PC-9 (cell line): Measurements from ENCODE around the gene DLG4.

Source experiments
- EZH2 ChIP-seq: fragments of 200-600 bp; sonication (generic); IDR thresholded peaks from 2 replicates; pipeline ENCODE4 v1.8.0; 2017; ENCODE audit warnings: antibody characterized with exemption, low read depth
- TF ChIP-seq, protein P1 (sequence below): fragments of 200-600 bp; sonication (generic); conservative IDR thresholded peaks from 2 replicates; pipeline ENCODE4 v1.6.1; 2017; ENCODE audit warnings: mixed run types, antibody characterized with exemption, mild to moderate bottlenecking, moderate library complexity

DNA sequence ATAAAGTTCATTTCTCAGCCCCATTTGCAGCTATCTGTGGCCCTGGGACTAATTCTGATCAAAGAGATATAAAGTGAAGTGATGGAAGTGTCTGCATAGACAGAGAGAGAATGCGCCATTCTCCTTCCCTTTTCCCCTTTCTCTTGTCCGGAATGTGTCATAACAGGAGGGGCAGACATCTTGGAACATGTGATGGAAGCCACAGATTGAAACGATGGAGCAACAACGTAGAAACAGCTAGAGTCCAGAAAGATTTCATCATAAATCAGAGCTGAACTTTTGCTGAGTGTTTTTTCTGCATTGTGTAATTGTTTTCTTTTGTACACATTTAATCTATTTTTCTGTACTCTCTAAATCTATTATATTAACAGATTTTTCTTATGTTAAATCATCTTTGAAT is 51.8 kb downstream of the DLG4 start:
- TF ChIP-seq, protein P1, sequence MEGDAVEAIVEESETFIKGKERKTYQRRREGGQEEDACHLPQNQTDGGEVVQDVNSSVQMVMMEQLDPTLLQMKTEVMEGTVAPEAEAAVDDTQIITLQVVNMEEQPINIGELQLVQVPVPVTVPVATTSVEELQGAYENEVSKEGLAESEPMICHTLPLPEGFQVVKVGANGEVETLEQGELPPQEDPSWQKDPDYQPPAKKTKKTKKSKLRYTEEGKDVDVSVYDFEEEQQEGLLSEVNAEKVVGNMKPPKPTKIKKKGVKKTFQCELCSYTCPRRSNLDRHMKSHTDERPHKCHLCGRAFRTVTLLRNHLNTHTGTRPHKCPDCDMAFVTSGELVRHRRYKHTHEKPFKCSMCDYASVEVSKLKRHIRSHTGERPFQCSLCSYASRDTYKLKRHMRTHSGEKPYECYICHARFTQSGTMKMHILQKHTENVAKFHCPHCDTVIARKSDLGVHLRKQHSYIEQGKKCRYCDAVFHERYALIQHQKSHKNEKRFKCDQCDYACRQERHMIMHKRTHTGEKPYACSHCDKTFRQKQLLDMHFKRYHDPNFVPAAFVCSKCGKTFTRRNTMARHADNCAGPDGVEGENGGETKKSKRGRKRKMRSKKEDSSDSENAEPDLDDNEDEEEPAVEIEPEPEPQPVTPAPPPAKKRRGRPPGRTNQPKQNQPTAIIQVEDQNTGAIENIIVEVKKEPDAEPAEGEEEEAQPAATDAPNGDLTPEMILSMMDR: no peak
- no peak for TF ChIP-seq EZH2
